ENCODE measurements around the gene DNALI1.
"Not testable (repeated sequence)": the region's sequence is repeated elsewhere in the genome, so short reads cannot be mapped to it uniquely, and the experiment has no call there.

The DNALI1 gene

GRCh38 chr1:37557402-37557801, 662 bp downstream of the DNALI1 start:
- Histone ChIP-seq H3K36me3 (ENCODE audit: control insufficient read depth, insufficient read depth, low read length) (no peaks in the 10 kb centered on the region), H2AFZ (peak overlapping the region; percentile 94), H3K4me3 (ENCODE audit: low read depth, low read length) (peak overlapping the region; percentile 70), H3K27ac (peak overlapping the region; percentile 78), H3K27me3 (ENCODE audit: control insufficient read depth, insufficient read depth, low read length) (no peaks in the 10 kb centered on the region), H3K4me1 (peaks cover 8% of the 10 kb centered on the region), H3K79me2 (peaks cover 2% of the 10 kb centered on the region), H3K9ac (no peak overlapping the region), H3K9me3 (ENCODE audit: control insufficient read depth, low read length) (no peaks in the 10 kb centered on the region), H3K4me2 (ENCODE audit: low read length) (peak overlapping the region; percentile 86)
- TF ChIP-seq, protein P1, sequence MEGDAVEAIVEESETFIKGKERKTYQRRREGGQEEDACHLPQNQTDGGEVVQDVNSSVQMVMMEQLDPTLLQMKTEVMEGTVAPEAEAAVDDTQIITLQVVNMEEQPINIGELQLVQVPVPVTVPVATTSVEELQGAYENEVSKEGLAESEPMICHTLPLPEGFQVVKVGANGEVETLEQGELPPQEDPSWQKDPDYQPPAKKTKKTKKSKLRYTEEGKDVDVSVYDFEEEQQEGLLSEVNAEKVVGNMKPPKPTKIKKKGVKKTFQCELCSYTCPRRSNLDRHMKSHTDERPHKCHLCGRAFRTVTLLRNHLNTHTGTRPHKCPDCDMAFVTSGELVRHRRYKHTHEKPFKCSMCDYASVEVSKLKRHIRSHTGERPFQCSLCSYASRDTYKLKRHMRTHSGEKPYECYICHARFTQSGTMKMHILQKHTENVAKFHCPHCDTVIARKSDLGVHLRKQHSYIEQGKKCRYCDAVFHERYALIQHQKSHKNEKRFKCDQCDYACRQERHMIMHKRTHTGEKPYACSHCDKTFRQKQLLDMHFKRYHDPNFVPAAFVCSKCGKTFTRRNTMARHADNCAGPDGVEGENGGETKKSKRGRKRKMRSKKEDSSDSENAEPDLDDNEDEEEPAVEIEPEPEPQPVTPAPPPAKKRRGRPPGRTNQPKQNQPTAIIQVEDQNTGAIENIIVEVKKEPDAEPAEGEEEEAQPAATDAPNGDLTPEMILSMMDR (IDR thresholded peaks at IDR 0.05), result no peak

DNA sequence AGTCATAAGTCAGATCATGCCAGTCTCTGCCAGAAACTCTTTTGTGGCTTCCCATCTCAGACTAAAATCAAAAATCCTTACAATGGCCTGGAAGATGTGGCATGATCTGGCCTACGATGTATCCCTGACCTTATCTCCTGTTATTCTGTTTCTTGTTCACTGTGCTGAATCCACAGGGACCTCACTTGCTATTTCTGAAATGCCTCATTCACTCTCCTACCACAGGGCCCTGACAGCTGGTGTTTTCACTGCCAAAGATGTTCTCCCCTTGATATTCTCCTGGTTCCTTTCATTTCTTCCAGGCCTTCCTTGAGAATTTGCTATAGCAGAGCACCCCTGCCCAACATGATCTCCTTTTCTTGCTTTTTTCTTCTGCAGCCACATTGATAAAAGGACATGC, 1.7 kb downstream of the DNALI1 start:
- Histone ChIP-seq H3K4me3 (ENCODE audit: low read depth, low read length) (no peak overlapping the region), H3K9ac (no peak overlapping the region), H3K79me2 (no peaks in the 10 kb centered on the region), H2AFZ (no peak overlapping the region), H3K27me3 (ENCODE audit: control insufficient read depth, insufficient read depth, low read length) (no peaks in the 10 kb centered on the region), H3K9me3 (ENCODE audit: control insufficient read depth, low read length) (no peaks in the 10 kb centered on the region), H3K4me2 (ENCODE audit: low read length) (no peak overlapping the region), H3K27ac (no peak overlapping the region), H3K4me1 (peaks cover 2% of the 10 kb centered on the region), H3K36me3 (ENCODE audit: control insufficient read depth, insufficient read depth, low read length) (no peaks in the 10 kb centered on the region)
- TF ChIP-seq, protein P1 (IDR thresholded peaks at IDR 0.05), result no peak

GRCh38 chr1:37559080-37559479, 2.3 kb downstream of the DNALI1 start:
- H3K27me3 ChIP-seq (ENCODE audit: control insufficient read depth, insufficient read depth, low read length), result no peaks in the 10 kb centered on the region
- TF ChIP-seq, protein P1 (IDR thresholded peaks at IDR 0.05), result no peak
- no peak overlapping the region for H3K27ac ChIP-seq
- no peaks in the 10 kb centered on the region for H3K9me3 ChIP-seq (ENCODE audit: control insufficient read depth, low read length)
- H3K4me1 ChIP-seq, result peaks cover 2% of the 10 kb centered on the region
- no peak overlapping the region for H3K4me2 ChIP-seq (ENCODE audit: low read length)
- no peaks in the 10 kb centered on the region for H3K79me2 ChIP-seq
- H3K9ac ChIP-seq, result no peak overlapping the region
- no peaks in the 10 kb centered on the region for H3K36me3 ChIP-seq (ENCODE audit: control insufficient read depth, insufficient read depth, low read length)
- no peak overlapping the region for H2AFZ ChIP-seq
- no peak overlapping the region for H3K4me3 ChIP-seq (ENCODE audit: low read depth, low read length)

DNA sequence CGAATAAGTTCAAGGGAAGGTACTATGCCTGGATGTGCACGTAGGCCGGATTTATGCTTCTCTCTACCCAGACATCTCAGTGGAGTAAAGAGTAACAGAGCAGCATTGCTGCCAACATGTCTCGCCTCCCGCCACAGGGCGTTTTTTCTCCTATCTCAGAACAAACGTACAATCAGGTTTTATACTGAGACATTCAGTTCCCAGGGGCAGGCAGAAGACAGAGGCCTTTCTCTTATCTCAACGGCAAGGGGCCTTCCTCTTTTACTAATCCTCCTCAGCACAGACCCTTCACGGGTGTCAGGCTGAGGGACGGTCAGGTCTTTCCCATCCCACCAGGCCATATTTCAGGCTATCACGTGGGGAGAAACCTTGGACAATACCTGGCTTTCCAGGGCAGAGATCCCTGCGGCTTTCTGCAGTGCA, 3.2 kb downstream of the DNALI1 start:
- not testable (repeated sequence) for H3K9ac ChIP-seq; H3K4me3 ChIP-seq (ENCODE audit: low read depth, low read length); H3K4me1 ChIP-seq; H3K79me2 ChIP-seq; H2AFZ ChIP-seq; H3K36me3 ChIP-seq (ENCODE audit: control insufficient read depth, insufficient read depth, low read length); H3K4me2 ChIP-seq (ENCODE audit: low read length); H3K27ac ChIP-seq; H3K27me3 ChIP-seq (ENCODE audit: control insufficient read depth, insufficient read depth, low read length); H3K9me3 ChIP-seq (ENCODE audit: control insufficient read depth, low read length)

GRCh38 chr1:37560401-37561132, 3.8 kb downstream of the DNALI1 start:
- TF ChIP-seq, protein P1 (IDR thresholded peaks at IDR 0.05), result no peak
- Histone ChIP-seq H3K36me3 (ENCODE audit: control insufficient read depth, insufficient read depth, low read length) (no peaks in the 10 kb centered on the region), H3K9ac (no peak overlapping the region), H3K4me3 (ENCODE audit: low read depth, low read length) (no peak overlapping the region), H2AFZ (no peak overlapping the region), H3K9me3 (ENCODE audit: control insufficient read depth, low read length) (no peaks in the 10 kb centered on the region), H3K79me2 (no peaks in the 10 kb centered on the region), H3K27me3 (ENCODE audit: control insufficient read depth, insufficient read depth, low read length) (no peaks in the 10 kb centered on the region), H3K27ac (no peak overlapping the region), H3K4me1 (peaks cover 2% of the 10 kb centered on the region), H3K4me2 (ENCODE audit: low read length) (no peak overlapping the region)

All from parathyroid adenoma (tissue), 2 donors.